BJ (cell line): Measurements from ENCODE around the gene TTI1. TPM values are rescaled to one million over a fixed set of nuclear protein-coding genes. Genes with fewer than 3 reads are reported as not detected.

Experiments
- CTCF ChIA-PET: fragments of 350-600 bp; formaldehyde crosslinking; extraction: SDS; loops from one replicate; lab custom pipeline; 2021; ENCODE audit warnings: antibody characterized with exemption, inconsistent platforms; lab: Yijun Ruan, JAX
- POLR2A ChIA-PET: fragments of 300-600 bp; sonication (Branson Sonifier 250); formaldehyde crosslinking; extraction: SDS; loops from one replicate; lab custom pipeline; 2021; ENCODE audit warnings: antibody characterized with exemption; lab: Charles Lee
- DNase-seq: peaks from one replicate; pipeline ENCODE4 v3.0.0-alpha.2; 2011; ENCODE audit warnings: low read depth
- H3K27me3 ChIP-seq: 2 replicates; pipeline ENCODE4 v1.6.0; 2011; ENCODE audit warnings: low read length; ENCODE audit not compliant: control insufficient read depth, insufficient read depth
- H3K36me3 ChIP-seq: 2 replicates; pipeline ENCODE4 v1.5.1; 2011; ENCODE audit warnings: low read length; ENCODE audit not compliant: control insufficient read depth, insufficient read depth
- H3K4me3 ChIP-seq: 2 replicates; pipeline ENCODE4 v1.5.1; 2011; ENCODE audit warnings: low read depth, mild to moderate bottlenecking, control low read depth, low read length
- CTCF ChIP-seq: IDR thresholded peaks from 2 replicates; pipeline ENCODE4 v1.5.1; 2011; ENCODE audit warnings: low read depth, mild to moderate bottlenecking, control low read depth, inconsistent platforms, low read length, moderate library complexity; ENCODE audit not compliant: insufficient read depth
- polyA minus RNA-seq: library from RNA; depleted of rRNA, polyadenylated mRNA; stranded (reverse); fragments of >200 nt; gene quantifications from 2 replicates; pipeline ENCODE4 v1.2.3, GENCODE V29; 2011; rRNA and poly(A)+ RNA removed
- polyA plus RNA-seq: library from polyadenylated mRNA; depleted of rRNA; stranded (reverse); fragments of >200 nt; gene quantifications from 2 replicates; pipeline ENCODE4 v1.2.3, GENCODE V29; 2011; rRNA removed

The TTI1 gene
- polyA plus RNA-seq = 12.0 and 12.7 TPM in 2 replicates
- polyA minus RNA-seq = 13.1 and 21.2 TPM in 2 replicates

- Histone ChIP-seq H3K27me3 (no peaks in the 10 kb centered on the region), H3K4me3 (peak within 1 kb of the TSS; percentile 71), H3K36me3 (peaks cover 2% of the 10 kb centered on the region; the same call in 1 of the 2 replicates)
- DNase-seq = no peak
- TF ChIP-seq CTCF = no peak
- POLR2A ChIA-PET = interaction anchor here (0.5 to 0.7 kb wide), 2 partner anchors 411 to 748 kb away, joined by 3 to 6 read pairs; no protein-coding TSS in a partner anchor
- CTCF ChIA-PET = interaction anchor here (1.0 to 2.1 kb wide), 3 partner anchors 17 to 187 kb away, joined by 3 to 9 read pairs (median 6); no protein-coding TSS in a partner anchor
Observed at GRCh38 chr20:38033330-38034107, at the start of gene TTI1, which contains the start of gene RPRD1B. Gene TTI1, minus strand, starts transcription at chr20:38033456. Its CDS starts 19,640 bp downstream, at chr20:38013816. Gene RPRD1B, plus strand, starts transcription at chr20:38033746. Its CDS starts 202 bp downstream, at chr20:38033948.

- Histone ChIP-seq H3K27me3 (no peaks in the 10 kb centered on the region), H3K4me3 (no peak overlapping the region), H3K36me3 (peaks cover 2% of the 10 kb centered on the region)
- no peak for TF ChIP-seq CTCF
- POLR2A ChIA-PET = no interaction called here
- no peak for DNase-seq
- CTCF ChIA-PET = interaction anchor here (0.8 to 17.0 kb wide), 5 partner anchors 9 to 274 kb away, joined by 4 to 260 read pairs (median 7); no protein-coding TSS in a partner anchor
Observed at GRCh38 chr20:38082894-38083293, 49.6 kb upstream of the TTI1 start.

- H3K36me3 ChIP-seq = peaks cover 3% of the 10 kb centered on the region; the same call in 1 of the 2 replicates
- ChIA-PET POLR2A (no interaction called here), CTCF (interaction anchor here (0.6 to 17.0 kb wide), 3 partner anchors 18 to 139 kb away, joined by 3 to 260 read pairs (median 3); no protein-coding TSS in a partner anchor)
- H3K4me3 ChIP-seq = no peak overlapping the region
- no peaks in the 10 kb centered on the region for H3K27me3 ChIP-seq
- no peak for DNase-seq
- no peak for TF ChIP-seq CTCF
Observed at GRCh38 chr20:38081575-38081974, 48.3 kb upstream of the TTI1 start.

- DNase-seq = no peak
- Histone ChIP-seq H3K27me3 (no peaks in the 10 kb centered on the region), H3K36me3 (peaks cover 3% of the 10 kb centered on the region; the same call in 1 of the 2 replicates), H3K4me3 (no peak overlapping the region)
- no peak for TF ChIP-seq CTCF
- POLR2A ChIA-PET = no interaction called here
- CTCF ChIA-PET = interaction anchor here (0.6 to 17.0 kb wide), 2 partner anchors 14 to 141 kb away, joined by 3 to 260 read pairs; no protein-coding TSS in a partner anchor
Observed at GRCh38 chr20:38079353-38079752, 46.1 kb upstream of the TTI1 start.

- no peak for DNase-seq
- Histone ChIP-seq H3K36me3 (peaks cover 3% of the 10 kb centered on the region; the same call in 1 of the 2 replicates), H3K27me3 (no peaks in the 10 kb centered on the region), H3K4me3 (no peak overlapping the region)
- ChIA-PET POLR2A (no interaction called here), CTCF (interaction anchor here (0.8 to 17.0 kb wide), 3 partner anchors 32 to 143 kb away, joined by 3 to 260 read pairs (median 82); partner anchors contain the start of gene TGM2)
- TF ChIP-seq CTCF = no peak
Observed at GRCh38 chr20:38078084-38078483, 44.8 kb upstream of the TTI1 start.
